Hepatocyte (in vitro differentiated cells): Measurements from ENCODE around the gene HAAO. TPM values are rescaled to one million over a fixed set of nuclear protein-coding genes. Genes with fewer than 3 reads are reported as not detected.
A peak's percentile ranks its signal among the peaks of the same experiment; 100 is the strongest.

Source experiments
- DNase-seq: peaks from one replicate; pipeline ENCODE4 v3.0.0-alpha.2; 2016; ENCODE audit warnings: low spot score
- H2AFZ ChIP-seq: fragments of 200-600 bp; sonication (generic); 2 replicates; pipeline ENCODE4 v1.6.0; 2016; ENCODE audit warnings: antibody characterized with exemption, mild to moderate bottlenecking
- H3K27ac ChIP-seq: fragments of 200-600 bp; sonication (generic); 2 replicates; pipeline ENCODE4 v1.5.1; 2016; ENCODE audit warnings: mild to moderate bottlenecking
- H3K27me3 ChIP-seq: fragments of 200-600 bp; sonication (generic); 2 replicates; pipeline ENCODE4 v1.6.1; 2016
- H3K36me3 ChIP-seq: fragments of 200-600 bp; sonication (generic); replicated peaks from 2 replicates; pipeline ENCODE4 v1.5.1; 2016; ENCODE audit warnings: low read depth; ENCODE audit not compliant: insufficient read depth
- H3K4me1 ChIP-seq: fragments of 200-600 bp; sonication (generic); 2 replicates; pipeline ENCODE4 v1.5.1; 2016; ENCODE audit warnings: mild to moderate bottlenecking, moderate library complexity; ENCODE audit not compliant: insufficient read depth
- H3K4me2 ChIP-seq: fragments of 200-600 bp; sonication (generic); 2 replicates; pipeline ENCODE4 v1.6.0; 2016
- H3K4me3 ChIP-seq: fragments of 200-600 bp; sonication (generic); 2 replicates; pipeline ENCODE4 v1.5.1; 2016; ENCODE audit warnings: mild to moderate bottlenecking
- H3K79me2 ChIP-seq: fragments of 200-600 bp; sonication (generic); 2 replicates; pipeline ENCODE4 v1.6.0; 2017; ENCODE audit warnings: mild to moderate bottlenecking
- H3K9me2 ChIP-seq: fragments of 200-600 bp; sonication (generic); replicated peaks from 2 replicates; pipeline ENCODE4 v1.6.0; 2017; ENCODE audit warnings: mild to moderate bottlenecking; ENCODE audit not compliant: insufficient read depth
- H3K9me3 ChIP-seq: fragments of 200-600 bp; sonication (generic); 2 replicates; pipeline ENCODE4 v1.5.1; 2016; ENCODE audit warnings: low read depth, mild to moderate bottlenecking
- H4K20me1 ChIP-seq: fragments of 200-600 bp; sonication (generic); 2 replicates; pipeline ENCODE4 v1.6.0; 2016; ENCODE audit warnings: mild to moderate bottlenecking; ENCODE audit not compliant: insufficient read depth, poor library complexity, severe bottlenecking
- EZH2 ChIP-seq: fragments of 200-600 bp; sonication (generic); IDR thresholded peaks from 2 replicates; pipeline ENCODE4 v1.6.1; 2016; ENCODE audit warnings: antibody characterized with exemption, mild to moderate bottlenecking, borderline replicate concordance
- EZH2phosphoT487 ChIP-seq: fragments of 200-600 bp; sonication (generic); IDR thresholded peaks from one replicate; pipeline ENCODE4 v1.6.1; 2018; ENCODE audit warnings: antibody characterized with exemption, mild to moderate bottlenecking, low read depth, moderate library complexity; ENCODE audit not compliant: unreplicated experiment, severe bottlenecking
- WGBS: methylation state at CpG from one replicate; pipeline ENCODE4 v1.1.6; 2016; ENCODE audit warnings: low lambda C conversion rate; ENCODE audit errors: missing lambda C conversion rate; 5-methylcytosine and 5-hydroxymethylcytosine counted together
- polyA plus RNA-seq: library from polyadenylated mRNA; unstranded; fragments of >200 nt; fragmentation: Nextera tagmentation; extraction: Ambion mirVana; gene quantifications from 2 replicates; pipeline ENCODE4 v1.2.1, GENCODE V29; 2016
- total RNA-seq: library from RNA; depleted of rRNA; stranded (reverse); fragments of >200 nt; gene quantifications from 2 replicates; pipeline ENCODE4 v1.2.3, GENCODE V29; 2014
- TF ChIP-seq, protein P1 (sequence below): fragments of 200-600 bp; sonication (generic); IDR thresholded peaks from 2 replicates; pipeline ENCODE4 v1.5.1; 2016; ENCODE audit warnings: antibody characterized with exemption, mild to moderate bottlenecking; ENCODE audit not compliant: poor library complexity

The HAAO gene
- total and polyA plus RNA-seq, 2 experiments from 2014 or later: 22.0 to 35.4 TPM

DNA sequence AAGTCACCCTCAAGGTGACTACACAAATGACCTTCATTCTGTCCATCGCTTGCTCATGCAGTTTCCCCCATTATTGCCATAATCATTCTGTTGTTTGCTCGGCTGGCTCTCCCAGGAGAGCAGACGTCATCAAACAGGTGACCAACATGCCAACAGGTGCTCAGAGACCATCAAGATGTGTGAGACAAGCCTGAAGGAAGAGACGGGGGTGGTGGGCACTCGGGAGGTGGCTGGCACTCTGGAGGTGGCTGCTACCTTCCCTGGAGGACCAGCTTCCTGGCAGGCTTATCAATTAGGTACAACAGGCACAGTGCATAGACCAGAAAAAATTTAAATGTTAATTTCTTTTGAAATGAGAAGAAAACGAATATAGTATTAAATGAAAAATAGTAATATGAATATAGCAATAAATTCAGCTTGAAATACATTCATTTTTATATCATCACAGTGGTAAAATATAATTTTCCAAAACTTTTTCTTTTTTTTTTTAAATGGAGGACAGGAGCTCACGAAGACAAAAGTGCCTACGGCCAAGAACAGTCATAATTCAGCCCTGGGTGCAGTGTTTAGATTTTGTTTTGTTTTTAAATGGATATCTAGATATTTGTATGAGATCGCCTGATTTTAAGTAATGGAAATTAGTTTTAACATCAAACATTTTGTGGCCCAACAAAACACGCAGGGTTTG is 16.9 kb upstream of the HAAO start:
- Histone ChIP-seq H3K4me2 (peak overlapping the region; percentile 85), H4K20me1 (no peaks in the 10 kb centered on the region), H3K9me2 (no peaks in the 10 kb centered on the region), H3K9me3 (no peaks in the 10 kb centered on the region), H3K79me2 (no peaks in the 10 kb centered on the region), H2AFZ (peak overlapping the region; percentile 64), H3K27ac (peak overlapping the region; percentile 99), H3K36me3 (no peaks in the 10 kb centered on the region), H3K27me3 (no peaks in the 10 kb centered on the region), H3K4me3 (peak overlapping the region; percentile 21), H3K4me1 (peaks cover 14% of the 10 kb centered on the region)
- no peak for TF ChIP-seq EZH2
- no peak for TF ChIP-seq EZH2phosphoT487
- TF ChIP-seq, protein P1, sequence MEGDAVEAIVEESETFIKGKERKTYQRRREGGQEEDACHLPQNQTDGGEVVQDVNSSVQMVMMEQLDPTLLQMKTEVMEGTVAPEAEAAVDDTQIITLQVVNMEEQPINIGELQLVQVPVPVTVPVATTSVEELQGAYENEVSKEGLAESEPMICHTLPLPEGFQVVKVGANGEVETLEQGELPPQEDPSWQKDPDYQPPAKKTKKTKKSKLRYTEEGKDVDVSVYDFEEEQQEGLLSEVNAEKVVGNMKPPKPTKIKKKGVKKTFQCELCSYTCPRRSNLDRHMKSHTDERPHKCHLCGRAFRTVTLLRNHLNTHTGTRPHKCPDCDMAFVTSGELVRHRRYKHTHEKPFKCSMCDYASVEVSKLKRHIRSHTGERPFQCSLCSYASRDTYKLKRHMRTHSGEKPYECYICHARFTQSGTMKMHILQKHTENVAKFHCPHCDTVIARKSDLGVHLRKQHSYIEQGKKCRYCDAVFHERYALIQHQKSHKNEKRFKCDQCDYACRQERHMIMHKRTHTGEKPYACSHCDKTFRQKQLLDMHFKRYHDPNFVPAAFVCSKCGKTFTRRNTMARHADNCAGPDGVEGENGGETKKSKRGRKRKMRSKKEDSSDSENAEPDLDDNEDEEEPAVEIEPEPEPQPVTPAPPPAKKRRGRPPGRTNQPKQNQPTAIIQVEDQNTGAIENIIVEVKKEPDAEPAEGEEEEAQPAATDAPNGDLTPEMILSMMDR: no peak
- WGBS: 46% methylated on average over 10 of the region's 10 CpGs
- peak; percentile 46 for DNase-seq

DNA sequence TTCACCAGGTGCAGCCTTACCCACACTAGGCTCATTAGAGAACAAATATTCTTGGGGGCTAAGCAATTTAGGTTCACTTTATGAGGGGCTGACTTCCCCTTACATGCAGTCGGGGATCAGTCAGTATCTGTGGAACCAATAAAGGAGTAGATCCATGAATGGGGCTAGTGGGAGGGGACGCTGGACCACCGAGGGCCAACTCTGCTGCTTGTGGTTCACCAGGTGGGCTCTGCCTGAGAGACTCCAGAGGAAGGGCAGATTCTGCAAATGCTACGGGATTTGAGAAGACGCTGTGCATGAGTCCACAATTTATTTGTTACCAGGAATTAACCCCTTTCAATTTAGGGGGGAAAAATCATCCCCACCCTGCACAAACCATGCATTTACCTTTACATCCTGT is 15.9 kb upstream of the HAAO start:
- H3K27ac ChIP-seq: no peak overlapping the region
- 92% methylated on average over 5 of the region's 5 CpGs for WGBS

DNA sequence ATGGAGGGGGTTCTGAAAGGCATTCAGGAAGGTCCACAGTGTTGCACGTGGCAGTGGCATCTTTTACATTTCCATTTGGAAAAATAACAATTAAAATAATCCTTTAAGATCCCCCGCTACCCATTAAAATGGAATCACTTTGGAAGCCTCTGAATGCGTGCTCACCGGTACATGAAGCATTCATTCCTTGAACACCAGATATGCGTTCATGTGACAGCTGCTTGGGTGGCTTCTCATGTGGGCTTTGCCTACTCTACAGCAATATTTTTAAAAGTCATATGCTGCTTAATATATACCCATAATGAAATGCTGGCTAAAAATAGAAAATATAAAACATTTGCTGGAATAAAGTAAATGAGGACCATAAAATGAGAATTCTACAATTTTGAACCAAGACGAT is 14.4 kb upstream of the HAAO start:
- Histone ChIP-seq H3K4me2 (no peak overlapping the region), H3K27me3 (no peaks in the 10 kb centered on the region), H3K4me3 (no peak overlapping the region), H3K79me2 (no peaks in the 10 kb centered on the region), H2AFZ (no peak overlapping the region), H3K9me3 (no peaks in the 10 kb centered on the region), H3K9me2 (no peaks in the 10 kb centered on the region), H3K27ac (no peak overlapping the region), H3K4me1 (peaks cover 12% of the 10 kb centered on the region), H4K20me1 (no peaks in the 10 kb centered on the region), H3K36me3 (no peaks in the 10 kb centered on the region)
- no peak for TF ChIP-seq EZH2phosphoT487
- TF ChIP-seq EZH2: no peak
- TF ChIP-seq, protein P1: no peak
- no peak for DNase-seq
- 92% methylated on average over 6 of the region's 6 CpGs for WGBS

More for the DNA sequence above, 15.9 kb upstream of the HAAO start:
- DNase-seq: no peak
- H3K36me3 ChIP-seq: no peaks in the 10 kb centered on the region
- no peak overlapping the region for H3K4me2 ChIP-seq
- H3K9me3 ChIP-seq: no peaks in the 10 kb centered on the region
- H4K20me1 ChIP-seq: no peaks in the 10 kb centered on the region
- H3K27me3 ChIP-seq: no peaks in the 10 kb centered on the region
- no peak overlapping the region for H2AFZ ChIP-seq
- no peak overlapping the region for H3K4me3 ChIP-seq
- H3K4me1 ChIP-seq: peaks cover 14% of the 10 kb centered on the region
- H3K79me2 ChIP-seq: no peaks in the 10 kb centered on the region
- no peaks in the 10 kb centered on the region for H3K9me2 ChIP-seq
- no peak for TF ChIP-seq EZH2
- no peak for TF ChIP-seq EZH2phosphoT487
- TF ChIP-seq, protein P1: no peak
